ENCODE data around the gene SLC44A1. TPM values are rescaled to one million over a fixed set of nuclear protein-coding genes. Genes with fewer than 3 reads are reported as not detected.

Gene SLC44A1
- total RNA-seq, 1 experiment from 2014 or later = 32.0 TPM

- DNase-seq (ENCODE audit: low read depth) = no peak
Observed at GRCh38 chr9:105270711-105271110, 26.3 kb downstream of the SLC44A1 start.

- no peak for DNase-seq (ENCODE audit: low read depth)
Observed at GRCh38 chr9:105273731-105274130, 29.3 kb downstream of the SLC44A1 start.

GRCh38 chr9:105275111-105275510 is 30.7 kb downstream of the SLC44A1 start:
- DNase-seq (ENCODE audit: low read depth) = no peak

- no peak for DNase-seq (ENCODE audit: low read depth)
Observed at GRCh38 chr9:105275938-105276337, 31.5 kb downstream of the SLC44A1 start.

GRCh38 chr9:105278751-105279150 is 34.3 kb downstream of the SLC44A1 start:
- no peak for DNase-seq (ENCODE audit: low read depth)

- peak; percentile 72 for DNase-seq (ENCODE audit: low read depth)
Observed at GRCh38 chr9:105280691-105281090, 36.2 kb downstream of the SLC44A1 start.

- DNase-seq (ENCODE audit: low read depth) = no peak
Observed at GRCh38 chr9:105281272-105281671, 36.8 kb downstream of the SLC44A1 start.

GRCh38 chr9:105281926-105282325 is 37.5 kb downstream of the SLC44A1 start:
- no peak for DNase-seq (ENCODE audit: low read depth)

- no peak for DNase-seq (ENCODE audit: low read depth)
Observed at GRCh38 chr9:105282870-105283621, 38.6 kb downstream of the SLC44A1 start.

GRCh38 chr9:105283795-105284194 is 39.3 kb downstream of the SLC44A1 start:
- no peak for DNase-seq (ENCODE audit: low read depth)

GRCh38 chr9:105284463-105284862 is 40.0 kb downstream of the SLC44A1 start:
- no peak for DNase-seq (ENCODE audit: low read depth)

- DNase-seq (ENCODE audit: low read depth) = no peak
Observed at GRCh38 chr9:105286098-105286497, 41.6 kb downstream of the SLC44A1 start.

GRCh38 chr9:105289305-105289704 is 44.9 kb downstream of the SLC44A1 start:
- DNase-seq (ENCODE audit: low read depth) = no peak

GRCh38 chr9:105290418-105290817 is 46.0 kb downstream of the SLC44A1 start:
- DNase-seq (ENCODE audit: low read depth) = peak; percentile 35

- DNase-seq (ENCODE audit: low read depth) = no peak
Observed at GRCh38 chr9:105290954-105291353, 46.5 kb downstream of the SLC44A1 start.

GRCh38 chr9:105291422-105291859 is 47.0 kb downstream of the SLC44A1 start:
- no peak for DNase-seq (ENCODE audit: low read depth)

- no peak for DNase-seq (ENCODE audit: low read depth)
Observed at GRCh38 chr9:105291938-105292337, 47.5 kb downstream of the SLC44A1 start.

- DNase-seq (ENCODE audit: low read depth) = no peak
Observed at GRCh38 chr9:105293408-105293807, 49.0 kb downstream of the SLC44A1 start.

- DNase-seq (ENCODE audit: low read depth) = peak; percentile 28
Observed at GRCh38 chr9:105295201-105295550, 50.7 kb downstream of the SLC44A1 start.

GRCh38 chr9:105295986-105296385 is 51.5 kb downstream of the SLC44A1 start:
- DNase-seq (ENCODE audit: low read depth) = no peak

GRCh38 chr9:105296445-105296844 is 52.0 kb downstream of the SLC44A1 start:
- DNase-seq (ENCODE audit: low read depth) = no peak

GRCh38 chr9:105296877-105297287 is 52.4 kb downstream of the SLC44A1 start:
- DNase-seq (ENCODE audit: low read depth) = peak; percentile 97

- DNase-seq (ENCODE audit: low read depth) = no peak
Observed at GRCh38 chr9:105297442-105298075, 53.1 kb downstream of the SLC44A1 start.
